Effector memory CD8-positive, alpha-beta T cell (primary cell): Measurements from ENCODE around the gene CNR2.

Experiments used
- ATAC-seq: fragments of 150-1000 bp; cut with Tn5 transposase; replicated peaks from 2 replicates; pipeline ENCODE4 v1.10.0; 2021; ENCODE audit warnings: mild to moderate bottlenecking, moderate library complexity
- DNase-seq, 3 experiments: peaks; one replicate each; pipeline ENCODE4 v3.0.0; 2021
- H3K27ac Mint-ChIP-seq, 2 donors: one replicate each; pipeline ENCODE4 v1.8.0; 2022; ENCODE audit warnings: mild to moderate bottlenecking in 2 of 2, mixed read lengths in 2 of 2, moderate library complexity in 2 of 2
- H3K27me3 Mint-ChIP-seq, 2 donors: one replicate each; pipeline ENCODE4 v1.8.0; 2022; ENCODE audit warnings: mixed read lengths in 2 of 2
- H3K36me3 Mint-ChIP-seq: one replicate; pipeline ENCODE4 v1.8.0; 2022; ENCODE audit warnings: mild to moderate bottlenecking, moderate library complexity, mixed read lengths; ENCODE audit not compliant: insufficient read depth
- H3K4me1 Mint-ChIP-seq, 2 donors: one replicate each; pipeline ENCODE4 v1.8.0; 2022; ENCODE audit warnings: low read depth in 2 of 2, mixed read lengths in 2 of 2
- H3K4me3 Mint-ChIP-seq, 2 donors: one replicate each; pipeline ENCODE4 v1.8.0; 2022; ENCODE audit warnings: mild to moderate bottlenecking in 2 of 2, mixed read lengths in 2 of 2, moderate library complexity in 2 of 2
- H3K9me3 Mint-ChIP-seq, 2 donors: one replicate each; pipeline ENCODE4 v1.8.0; 2022; ENCODE audit warnings: mixed read lengths in 2 of 2

CNR2 gene

GRCh38 chr1:23895993-23896392, 17.2 kb downstream of the CNR2 start:
- Mint-ChIP-seq H3K4me3 (peak overlapping the region in 1 of 2 donors; percentile 53), H3K27me3 (peaks cover 0 to 17% of the 10 kb centered on the region in 2 donors), H3K36me3 (peaks cover 5% of the 10 kb centered on the region), H3K4me1 (peaks cover 11 to 32% of the 10 kb centered on the region in 2 donors), H3K9me3 (no peaks in the 10 kb centered on the region), H3K27ac (peak overlapping the region; percentile 14 to 36)
- DNase-seq (no peak), ATAC-seq (no peak)

- H3K27ac Mint-ChIP-seq = no peak overlapping the region
- H3K27me3 Mint-ChIP-seq = peaks cover 0 to 8% of the 10 kb centered on the region in 2 donors
- no peak for DNase-seq
Measured at GRCh38 chr1:23895082-23895481, 18.1 kb downstream of the CNR2 start.

GRCh38 chr1:23889074-23889473, 24.1 kb downstream of the CNR2 start:
- H3K27ac Mint-ChIP-seq = no peak overlapping the region
- H3K27me3 Mint-ChIP-seq = peaks cover 0 to 7% of the 10 kb centered on the region in 2 donors
- H3K4me1 Mint-ChIP-seq = peaks cover 6 to 7% of the 10 kb centered on the region in 2 donors
- H3K9me3 Mint-ChIP-seq = no peaks in the 10 kb centered on the region
- DNase-seq (no peak), ATAC-seq (no peak)
- no peak overlapping the region for H3K4me3 Mint-ChIP-seq
- H3K36me3 Mint-ChIP-seq = no peaks in the 10 kb centered on the region

More at GRCh38 chr1:23895082-23895481, 18.1 kb downstream of the CNR2 start:
- no peaks in the 10 kb centered on the region for H3K9me3 Mint-ChIP-seq
- no peak overlapping the region for H3K4me3 Mint-ChIP-seq
- H3K36me3 Mint-ChIP-seq = peaks cover 3% of the 10 kb centered on the region
- ATAC-seq = no peak
- H3K4me1 Mint-ChIP-seq = peaks cover 13 to 29% of the 10 kb centered on the region in 2 donors

- ATAC-seq (no peak), DNase-seq (no peak)
- H3K27me3 Mint-ChIP-seq = no peaks in the 10 kb centered on the region
- H3K4me3 Mint-ChIP-seq = no peak overlapping the region
- H3K9me3 Mint-ChIP-seq = no peaks in the 10 kb centered on the region
- H3K4me1 Mint-ChIP-seq = peaks cover 0 to 2% of the 10 kb centered on the region in 2 donors
- H3K36me3 Mint-ChIP-seq = no peaks in the 10 kb centered on the region
- no peak overlapping the region for H3K27ac Mint-ChIP-seq
Measured at GRCh38 chr1:23885222-23885621, 27.9 kb downstream of the CNR2 start.

- H3K27ac Mint-ChIP-seq = no peak overlapping the region
- no peak for DNase-seq
- ATAC-seq = no peak
- no peaks in the 10 kb centered on the region for H3K27me3 Mint-ChIP-seq
- H3K4me1 Mint-ChIP-seq = no peaks in the 10 kb centered on the region
- H3K4me3 Mint-ChIP-seq = no peak overlapping the region
- peaks cover 0 to 5% of the 10 kb centered on the region in 2 donors for H3K9me3 Mint-ChIP-seq
- H3K36me3 Mint-ChIP-seq = no peaks in the 10 kb centered on the region
Measured at GRCh38 chr1:23882746-23883145, 30.4 kb downstream of the CNR2 start.

GRCh38 chr1:23879809-23880208, 33.4 kb downstream of the CNR2 start:
- Mint-ChIP-seq H3K4me3 (no peak overlapping the region), H3K36me3 (no peaks in the 10 kb centered on the region)

GRCh38 chr1:23878668-23879067, 34.5 kb downstream of the CNR2 start:
- Mint-ChIP-seq H3K9me3 (peaks cover 0 to 5% of the 10 kb centered on the region in 2 donors), H3K4me3 (no peak overlapping the region)

More at GRCh38 chr1:23879809-23880208, 33.4 kb downstream of the CNR2 start:
- H3K4me1 Mint-ChIP-seq = no peaks in the 10 kb centered on the region
- peaks cover 0 to 2% of the 10 kb centered on the region in 2 donors for H3K27me3 Mint-ChIP-seq
- no peak for ATAC-seq
- H3K9me3 Mint-ChIP-seq = peaks cover 0 to 5% of the 10 kb centered on the region in 2 donors
- H3K27ac Mint-ChIP-seq = no peak overlapping the region
- DNase-seq = no peak

GRCh38 chr1:23875382-23875781, 37.8 kb downstream of the CNR2 start:
- Mint-ChIP-seq H3K9me3 (peaks cover 0 to 5% of the 10 kb centered on the region in 2 donors), H3K27me3 (peaks cover 0 to 11% of the 10 kb centered on the region in 2 donors), H3K4me1 (no peaks in the 10 kb centered on the region), H3K36me3 (peaks cover 6% of the 10 kb centered on the region), H3K4me3 (no peak overlapping the region), H3K27ac (no peak overlapping the region)
- DNase-seq (no peak), ATAC-seq (no peak)

More at GRCh38 chr1:23878668-23879067, 34.5 kb downstream of the CNR2 start:
- Mint-ChIP-seq H3K36me3 (peaks cover 6% of the 10 kb centered on the region), H3K27me3 (peaks cover 0 to 11% of the 10 kb centered on the region in 2 donors), H3K27ac (no peak overlapping the region), H3K4me1 (no peaks in the 10 kb centered on the region)
- no peak for DNase-seq
- ATAC-seq = no peak

- H3K9me3 Mint-ChIP-seq = no peaks in the 10 kb centered on the region
- H3K27me3 Mint-ChIP-seq = peaks cover 0 to 20% of the 10 kb centered on the region in 2 donors
- no peak overlapping the region for H3K4me3 Mint-ChIP-seq
- peaks cover 14% of the 10 kb centered on the region for H3K36me3 Mint-ChIP-seq
- ATAC-seq (no peak), DNase-seq (no peak)
- H3K27ac Mint-ChIP-seq = no peak overlapping the region
- H3K4me1 Mint-ChIP-seq = peaks cover 12% of the 10 kb centered on the region in 2 donors
Measured at GRCh38 chr1:23872421-23872820, 40.7 kb downstream of the CNR2 start.

- Mint-ChIP-seq H3K36me3 (peaks cover 20% of the 10 kb centered on the region), H3K4me3 (peak overlapping the region; percentile 81 to 82), H3K9me3 (no peaks in the 10 kb centered on the region), H3K4me1 (peaks cover 22 to 23% of the 10 kb centered on the region in 2 donors), H3K27ac (peak overlapping the region in 1 of 2 donors; percentile 62), H3K27me3 (peaks cover 0 to 10% of the 10 kb centered on the region in 2 donors)
- ATAC-seq (no peak), DNase-seq (no peak)
Measured at GRCh38 chr1:23869051-23869450, 44.1 kb downstream of the CNR2 start.

- Mint-ChIP-seq H3K36me3 (peaks cover 22% of the 10 kb centered on the region), H3K27ac (peak overlapping the region; percentile 62 to 79)
Measured at GRCh38 chr1:23868557-23869016, 44.6 kb downstream of the CNR2 start.

GRCh38 chr1:23867895-23868556, 45.1 kb downstream of the CNR2 start, which contains the start of gene FUCA1:
FUCA1 (minus strand) TSS chr1:23868290; CDS start chr1:23868286, 4 bp downstream.
- peak within 1 kb of the TSS; percentile 81 to 82 for H3K4me3 Mint-ChIP-seq
- H3K36me3 Mint-ChIP-seq = peaks cover 27% of the 10 kb centered on the region
- ATAC-seq (peak; percentile 98), DNase-seq (peak; percentile 94 to 95 (median 94))
- H3K27ac Mint-ChIP-seq = peak within 1 kb of the TSS; percentile 62 to 79
- H3K4me1 Mint-ChIP-seq = peaks cover 22 to 23% of the 10 kb centered on the region in 2 donors
- H3K27me3 Mint-ChIP-seq = peaks cover 0 to 9% of the 10 kb centered on the region in 2 donors
- no peaks in the 10 kb centered on the region for H3K9me3 Mint-ChIP-seq

More at GRCh38 chr1:23868557-23869016, 44.6 kb downstream of the CNR2 start:
- no peaks in the 10 kb centered on the region for H3K9me3 Mint-ChIP-seq
- H3K4me1 Mint-ChIP-seq = peaks cover 22 to 23% of the 10 kb centered on the region in 2 donors
- DNase-seq (no peak), ATAC-seq (no peak)
- H3K27me3 Mint-ChIP-seq = peaks cover 0 to 9% of the 10 kb centered on the region in 2 donors
- H3K4me3 Mint-ChIP-seq = peak overlapping the region; percentile 81 to 82

GRCh38 chr1:23867542-23867894, 45.6 kb downstream of the CNR2 start:
- Mint-ChIP-seq H3K27me3 (peaks cover 0 to 9% of the 10 kb centered on the region in 2 donors), H3K4me1 (peaks cover 22 to 23% of the 10 kb centered on the region in 2 donors), H3K27ac (peak overlapping the region; percentile 62 to 79), H3K9me3 (no peaks in the 10 kb centered on the region), H3K36me3 (peaks cover 32% of the 10 kb centered on the region), H3K4me3 (peak overlapping the region; percentile 81 to 82)
- ATAC-seq = no peak
- no peak for DNase-seq

- no peak for DNase-seq
Measured at GRCh38 chr1:23865543-23865930, 47.6 kb downstream of the CNR2 start.

More at GRCh38 chr1:23865543-23865930, 47.6 kb downstream of the CNR2 start:
- H3K36me3 Mint-ChIP-seq = peaks cover 43% of the 10 kb centered on the region
- no peak overlapping the region for H3K4me3 Mint-ChIP-seq
- peaks cover 0 to 9% of the 10 kb centered on the region in 2 donors for H3K27me3 Mint-ChIP-seq
- peaks cover 22 to 23% of the 10 kb centered on the region in 2 donors for H3K4me1 Mint-ChIP-seq
- no peak for ATAC-seq
- H3K9me3 Mint-ChIP-seq = no peaks in the 10 kb centered on the region
- no peak overlapping the region for H3K27ac Mint-ChIP-seq
